ENCODE measurements around the gene SARS2.

The SARS2 gene

GRCh38 chr19:38915329-38916321 lies 14.9 kb downstream of the SARS2 start:
- no peak for DNase-seq

GRCh38 chr19:38913958-38914357 lies 16.6 kb downstream of the SARS2 start:
- no peak for DNase-seq

- peak; percentile 19 for DNase-seq
Measured at GRCh38 chr19:38912600-38913514, 17.7 kb downstream of the SARS2 start.

GRCh38 chr19:38911388-38912001 lies 19.1 kb downstream of the SARS2 start:
- DNase-seq, result no peak

GRCh38 chr19:38910488-38910887 lies 20.1 kb downstream of the SARS2 start:
- no peak for DNase-seq

- no peak for DNase-seq
Measured at GRCh38 chr19:38908911-38909310, 21.7 kb downstream of the SARS2 start.

- DNase-seq, result no peak
Measured at GRCh38 chr19:38907670-38908069, 22.9 kb downstream of the SARS2 start.

GRCh38 chr19:38907227-38907626 lies 23.3 kb downstream of the SARS2 start:
- DNase-seq, result no peak

GRCh38 chr19:38905620-38906019 lies 24.9 kb downstream of the SARS2 start:
- no peak for DNase-seq

GRCh38 chr19:38904581-38905539 lies 25.7 kb downstream of the SARS2 start:
- no peak for DNase-seq

- no peak for DNase-seq
Measured at GRCh38 chr19:38901683-38902082, 28.9 kb downstream of the SARS2 start.

- DNase-seq, result no peak
Measured at GRCh38 chr19:38900743-38901190, 29.8 kb downstream of the SARS2 start.

- no peak for DNase-seq
Measured at GRCh38 chr19:38900202-38900629, 30.3 kb downstream of the SARS2 start.

- DNase-seq, result peak; percentile 99
Measured at GRCh38 chr19:38899447-38900201, 30.9 kb downstream of the SARS2 start, which contains the start of the genes NFKBIB and SIRT2. Gene NFKBIB (plus strand): TSS chr19:38899969. CDS start chr19:38900033, 64 bp downstream. Gene SIRT2 (minus strand): TSS chr19:38899618. CDS start chr19:38899521, 97 bp downstream.

- DNase-seq, result no peak
Measured at GRCh38 chr19:38898788-38899446, 31.6 kb downstream of the SARS2 start.

- DNase-seq, result no peak
Measured at GRCh38 chr19:38894968-38895367, 35.6 kb downstream of the SARS2 start.

GRCh38 chr19:38893341-38893771 lies 37.2 kb downstream of the SARS2 start:
- no peak for DNase-seq

- DNase-seq, result no peak
Measured at GRCh38 chr19:38892841-38893240, 37.7 kb downstream of the SARS2 start.

- no peak for DNase-seq
Measured at GRCh38 chr19:38891771-38892170, 38.8 kb downstream of the SARS2 start.

- no peak for DNase-seq
Measured at GRCh38 chr19:38890686-38891085, 39.9 kb downstream of the SARS2 start.

Data from activated CD4-positive, alpha-beta T cell treated with anti-CD3 and anti-CD28 coated beads for 48 hours (primary cell).